Loucy (cell line): Measurements from ENCODE around the gene MAPKBP1.

Source experiments
- H2AFZ ChIP-seq: fragments of 200-600 bp; sonication (generic); 2 replicates; pipeline ENCODE4 v1.6.0; 2016; ENCODE audit warnings: antibody characterized with exemption, mild to moderate bottlenecking, low read length, moderate library complexity
- H3F3A ChIP-seq: fragments of 200-600 bp; 2 replicates; pipeline ENCODE4 v1.6.0; 2016; ENCODE audit warnings: antibody characterized with exemption, low read depth, mild to moderate bottlenecking
- H3K27me3 ChIP-seq: fragments of 200-600 bp; sonication (generic); 2 replicates; pipeline ENCODE4 v1.6.1; 2014; ENCODE audit warnings: low read length, mild to moderate bottlenecking; ENCODE audit not compliant: insufficient read depth, poor library complexity, severe bottlenecking
- H3K36me3 ChIP-seq: fragments of 200-600 bp; sonication (generic); 2 replicates; pipeline ENCODE4 v1.6.1; 2016; ENCODE audit warnings: low read length; ENCODE audit not compliant: insufficient read depth
- H3K4me1 ChIP-seq: fragments of 200-600 bp; sonication (generic); 2 replicates; pipeline ENCODE4 v1.5.1; 2014; ENCODE audit warnings: low read length, mild to moderate bottlenecking; ENCODE audit not compliant: insufficient read depth, poor library complexity, severe bottlenecking
- H3K4me2 ChIP-seq: fragments of 200-600 bp; sonication (generic); 2 replicates; pipeline ENCODE4 v1.6.0; 2014; ENCODE audit warnings: antibody characterized with exemption, low read length, low read depth, mild to moderate bottlenecking; ENCODE audit not compliant: poor library complexity, severe bottlenecking
- H3K4me3 ChIP-seq: fragments of 200-600 bp; sonication (generic); 2 replicates; pipeline ENCODE4 v1.5.1; 2014; ENCODE audit warnings: low read length, mild to moderate bottlenecking, mixed read lengths; ENCODE audit not compliant: poor library complexity, severe bottlenecking
- H3K79me2 ChIP-seq: fragments of 200-600 bp; sonication (generic); 2 replicates; pipeline ENCODE4 v1.6.1; 2014; ENCODE audit warnings: low read length; ENCODE audit not compliant: insufficient read depth
- H3K9ac ChIP-seq: fragments of 200-600 bp; sonication (generic); 2 replicates; pipeline ENCODE4 v1.6.0; 2014; ENCODE audit warnings: mild to moderate bottlenecking, low read depth, low read length, moderate library complexity; ENCODE audit not compliant: poor library complexity, severe bottlenecking
- H3K9me2 ChIP-seq: fragments of 200-600 bp; sonication (generic); replicated peaks from 2 replicates; pipeline ENCODE4 v1.6.1; 2016; ENCODE audit warnings: low read depth, low read length, mixed read lengths
- H3K9me3 ChIP-seq: fragments of 200-600 bp; sonication (generic); 2 replicates; pipeline ENCODE4 v1.6.1; 2014; ENCODE audit warnings: mild to moderate bottlenecking, antibody characterized with exemption, low read length, low read depth; ENCODE audit not compliant: insufficient read depth
- H4K20me1 ChIP-seq: fragments of 200-600 bp; sonication (generic); 2 replicates; pipeline ENCODE4 v1.6.0; 2014; ENCODE audit warnings: antibody characterized with exemption, low read length, mild to moderate bottlenecking; ENCODE audit not compliant: insufficient read depth, poor library complexity, severe bottlenecking
- CTCF ChIP-seq: fragments of 200-600 bp; sonication (generic); conservative IDR thresholded peaks from 2 replicates; pipeline ENCODE4 v1.5.1; 2014; ENCODE audit warnings: mild to moderate bottlenecking, antibody characterized with exemption, low read length
- EZH2phosphoT487 ChIP-seq: fragments of 200-600 bp; IDR thresholded peaks from 2 replicates; pipeline ENCODE4 v1.6.1; 2018; ENCODE audit warnings: antibody characterized with exemption, mild to moderate bottlenecking, moderate library complexity, borderline replicate concordance

The MAPKBP1 gene

DNA sequence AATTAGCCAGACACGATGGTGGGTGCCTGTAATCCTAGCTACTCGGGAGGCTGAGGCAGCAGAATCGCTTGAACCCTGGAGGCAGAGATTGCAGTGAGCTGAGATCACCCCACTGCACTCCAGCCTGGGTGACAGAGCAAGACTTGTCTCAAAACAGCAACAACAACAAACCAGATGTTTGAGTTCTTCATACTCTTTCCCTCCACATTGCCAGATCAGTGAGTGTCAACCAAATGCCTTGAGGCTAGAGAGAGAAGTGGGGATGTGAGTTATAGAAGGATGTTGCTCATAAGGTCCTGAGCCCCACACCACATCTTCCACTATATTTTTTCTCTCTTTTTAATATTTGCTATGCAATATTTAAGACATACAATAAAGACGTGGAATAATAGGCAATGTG lies 19.8 kb downstream of the MAPKBP1 start:
- Histone ChIP-seq H3K27me3 (no peaks in the 10 kb centered on the region), H3K9me3 (no peaks in the 10 kb centered on the region), H4K20me1 (no peaks in the 10 kb centered on the region), H2AFZ (no peak overlapping the region), H3K4me2 (no peak overlapping the region), H3K4me3 (no peak overlapping the region), H3K9me2 (no peaks in the 10 kb centered on the region), H3K9ac (no peak overlapping the region), H3K79me2 (peaks cover 49% of the 10 kb centered on the region; the same call in 1 of the 2 replicates), H3F3A (peaks cover 5% of the 10 kb centered on the region), H3K36me3 (no peaks in the 10 kb centered on the region), H3K4me1 (peaks cover 76% of the 10 kb centered on the region)
- TF ChIP-seq EZH2phosphoT487 (no peak), CTCF (no peak)

DNA sequence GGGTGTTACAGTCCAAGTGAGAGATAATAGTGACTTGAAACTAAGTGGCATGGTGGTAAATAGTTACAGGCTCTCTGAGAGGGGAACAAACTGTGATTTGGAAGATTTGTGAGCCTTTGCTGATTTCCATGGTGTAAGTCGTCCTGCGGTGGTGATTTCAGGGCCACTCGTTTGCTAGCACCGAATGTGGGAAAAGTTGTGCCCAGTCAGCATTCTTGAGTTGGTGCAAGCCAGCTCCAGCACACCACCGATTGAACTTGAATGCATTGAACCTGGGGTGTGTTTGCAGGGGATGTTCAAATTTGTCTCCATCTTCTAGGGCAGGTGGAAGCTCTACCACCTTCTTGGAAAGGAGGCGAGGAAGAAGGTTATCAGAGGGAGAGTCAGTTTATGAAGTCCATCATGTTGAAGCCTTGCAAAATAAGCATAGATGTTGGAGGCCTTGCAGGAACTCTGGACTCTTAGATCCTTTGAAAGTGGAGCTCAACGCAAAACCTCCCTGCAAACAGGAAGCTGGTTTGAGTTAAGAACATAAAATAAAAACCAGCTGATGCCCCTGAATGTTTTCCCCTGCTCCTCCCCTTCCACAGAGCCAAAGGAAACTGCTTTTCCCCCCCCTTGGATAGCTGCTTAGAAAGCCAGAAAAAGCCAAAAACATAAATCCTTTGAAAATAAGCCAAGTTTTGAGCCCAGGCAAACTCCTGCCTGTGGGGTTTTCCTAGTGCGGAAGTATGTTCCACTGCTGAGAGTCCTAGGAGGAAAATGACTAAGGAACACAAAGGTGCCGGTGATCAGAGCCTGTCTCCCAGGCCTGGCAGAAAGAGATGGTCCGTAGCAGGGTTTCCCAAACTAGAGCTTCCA lies 21.9 kb downstream of the MAPKBP1 start:
- no peaks in the 10 kb centered on the region for H4K20me1 ChIP-seq
- no peaks in the 10 kb centered on the region for H3K9me3 ChIP-seq
- peaks cover 14% of the 10 kb centered on the region; the same call in 1 of the 2 replicates for H3K36me3 ChIP-seq
- H3K27me3 ChIP-seq, result no peaks in the 10 kb centered on the region
- H3K79me2 ChIP-seq, result peaks cover 33% of the 10 kb centered on the region; the same call in 1 of the 2 replicates
- peaks cover 60% of the 10 kb centered on the region for H3K4me1 ChIP-seq
- peaks cover 5% of the 10 kb centered on the region for H3F3A ChIP-seq
- H3K9ac ChIP-seq, result peak overlapping the region; percentile 63
- TF ChIP-seq CTCF (no peak), EZH2phosphoT487 (no peak)
- H3K4me2 ChIP-seq, result peak overlapping the region; percentile 84
- H3K4me3 ChIP-seq, result peak overlapping the region; percentile 58
- no peaks in the 10 kb centered on the region for H3K9me2 ChIP-seq
- H2AFZ ChIP-seq, result no peak overlapping the region; the same call in 1 of the 2 replicates

DNA sequence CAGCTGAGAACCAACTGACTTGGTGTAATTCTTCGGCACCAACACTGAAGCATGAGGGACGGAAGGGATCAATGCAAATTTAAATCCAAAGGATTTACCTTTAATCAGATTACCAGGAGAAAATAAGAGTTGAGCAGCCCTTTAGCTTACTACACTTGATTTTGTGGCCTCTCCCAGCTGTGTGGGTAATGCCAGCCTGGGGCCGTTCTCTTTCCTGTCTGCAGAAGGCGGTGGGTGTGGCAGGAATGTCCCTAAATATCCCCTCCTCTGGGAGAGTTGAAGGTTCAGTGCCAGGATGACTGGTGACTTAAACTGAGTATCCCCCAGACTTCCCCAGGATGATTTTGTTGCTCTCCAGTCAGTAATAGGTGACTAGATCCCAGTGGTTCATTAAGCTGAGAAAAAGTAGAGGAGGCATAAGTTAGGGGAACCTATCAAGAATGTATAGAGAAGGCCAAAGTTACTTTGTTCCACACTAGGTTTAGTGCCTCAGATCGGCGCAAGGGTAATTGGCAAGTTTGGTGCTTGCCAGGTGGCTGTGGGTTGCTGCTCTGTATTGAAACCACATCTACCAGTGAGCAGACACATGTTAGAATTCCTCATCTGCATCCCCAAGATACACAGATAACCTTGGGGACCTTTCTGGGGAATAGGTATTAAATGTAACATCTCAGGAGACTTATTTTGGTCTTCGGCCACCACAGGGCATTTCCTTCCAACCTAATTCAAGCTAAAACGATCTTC lies 23.1 kb downstream of the MAPKBP1 start:
- peak overlapping the region; percentile 63 for H3K9ac ChIP-seq
- peaks cover 26% of the 10 kb centered on the region; the same call in 1 of the 2 replicates for H3K36me3 ChIP-seq
- H3F3A ChIP-seq, result peaks cover 5% of the 10 kb centered on the region
- no peaks in the 10 kb centered on the region for H3K9me3 ChIP-seq
- H2AFZ ChIP-seq, result no peak overlapping the region
- no peaks in the 10 kb centered on the region for H3K27me3 ChIP-seq
- peak overlapping the region; percentile 84 for H3K4me2 ChIP-seq
- peaks cover 48% of the 10 kb centered on the region for H3K4me1 ChIP-seq
- peaks cover 28% of the 10 kb centered on the region; the same call in 1 of the 2 replicates for H3K79me2 ChIP-seq
- no peak overlapping the region for H3K4me3 ChIP-seq
- no peak for TF ChIP-seq EZH2phosphoT487
- TF ChIP-seq CTCF, result no peak
- no peaks in the 10 kb centered on the region for H4K20me1 ChIP-seq
- no peaks in the 10 kb centered on the region for H3K9me2 ChIP-seq
